ENCODE data around the gene CPSF3.

The CPSF3 gene

DNA sequence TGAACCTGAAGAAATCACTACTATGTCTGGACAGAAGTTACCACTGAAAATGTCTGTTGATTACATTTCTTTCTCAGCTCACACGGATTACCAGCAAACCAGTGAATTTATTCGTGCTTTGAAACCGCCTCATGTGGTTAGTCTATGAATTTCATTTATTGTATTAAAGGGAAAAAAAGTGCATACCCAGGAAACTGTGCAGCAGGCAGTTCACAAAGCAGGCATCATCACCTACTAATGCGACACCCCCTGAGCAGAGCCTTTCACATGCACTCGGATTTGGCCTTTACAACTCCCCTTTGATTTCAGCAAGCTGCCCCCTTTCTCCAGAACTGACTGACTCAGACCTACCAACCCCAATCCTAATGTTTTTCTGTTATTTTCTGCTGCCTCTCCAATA lies 20.1 kb downstream of the CPSF3 start:
- TF ChIP-seq, protein P1, sequence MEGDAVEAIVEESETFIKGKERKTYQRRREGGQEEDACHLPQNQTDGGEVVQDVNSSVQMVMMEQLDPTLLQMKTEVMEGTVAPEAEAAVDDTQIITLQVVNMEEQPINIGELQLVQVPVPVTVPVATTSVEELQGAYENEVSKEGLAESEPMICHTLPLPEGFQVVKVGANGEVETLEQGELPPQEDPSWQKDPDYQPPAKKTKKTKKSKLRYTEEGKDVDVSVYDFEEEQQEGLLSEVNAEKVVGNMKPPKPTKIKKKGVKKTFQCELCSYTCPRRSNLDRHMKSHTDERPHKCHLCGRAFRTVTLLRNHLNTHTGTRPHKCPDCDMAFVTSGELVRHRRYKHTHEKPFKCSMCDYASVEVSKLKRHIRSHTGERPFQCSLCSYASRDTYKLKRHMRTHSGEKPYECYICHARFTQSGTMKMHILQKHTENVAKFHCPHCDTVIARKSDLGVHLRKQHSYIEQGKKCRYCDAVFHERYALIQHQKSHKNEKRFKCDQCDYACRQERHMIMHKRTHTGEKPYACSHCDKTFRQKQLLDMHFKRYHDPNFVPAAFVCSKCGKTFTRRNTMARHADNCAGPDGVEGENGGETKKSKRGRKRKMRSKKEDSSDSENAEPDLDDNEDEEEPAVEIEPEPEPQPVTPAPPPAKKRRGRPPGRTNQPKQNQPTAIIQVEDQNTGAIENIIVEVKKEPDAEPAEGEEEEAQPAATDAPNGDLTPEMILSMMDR (IDR thresholded peaks at IDR 0.05), result no peak

- TF ChIP-seq, protein P1 (IDR thresholded peaks at IDR 0.05), result no peak
Observed at GRCh38 chr2:9445089-9445488, 21.6 kb downstream of the CPSF3 start.

- TF ChIP-seq, protein P1 (IDR thresholded peaks at IDR 0.05), result no peak
Observed at GRCh38 chr2:9451231-9451630, 27.8 kb downstream of the CPSF3 start.

DNA sequence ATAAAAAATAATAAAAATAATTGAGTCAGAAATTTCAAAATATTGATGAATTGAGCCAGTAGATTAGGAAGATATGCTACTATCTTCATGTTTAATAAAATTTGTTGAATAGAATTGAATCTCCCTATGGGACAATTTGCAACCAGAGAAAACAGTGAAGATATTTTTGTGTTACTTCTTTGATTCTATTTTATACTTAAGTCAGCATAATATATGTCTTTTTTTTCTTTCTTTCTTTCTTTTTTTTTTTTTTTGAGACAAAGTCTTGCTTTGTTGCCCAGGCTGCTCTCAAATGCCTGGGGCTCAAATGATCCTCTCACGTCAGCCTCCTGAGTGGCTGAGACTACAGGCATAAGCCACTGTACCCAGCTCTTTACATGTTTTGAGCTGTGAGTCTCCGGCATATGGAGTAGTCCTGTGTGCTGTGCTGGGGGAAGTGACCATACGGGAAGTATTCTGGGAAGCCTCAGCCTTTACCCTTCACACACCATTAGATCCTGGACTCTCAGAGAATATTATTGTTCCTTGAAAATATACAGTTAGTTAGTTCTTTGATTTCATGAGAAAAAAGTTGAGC lies 37.1 kb downstream of the CPSF3 start:
- TF ChIP-seq, protein P1 (IDR thresholded peaks at IDR 0.05), result no peak

DNA sequence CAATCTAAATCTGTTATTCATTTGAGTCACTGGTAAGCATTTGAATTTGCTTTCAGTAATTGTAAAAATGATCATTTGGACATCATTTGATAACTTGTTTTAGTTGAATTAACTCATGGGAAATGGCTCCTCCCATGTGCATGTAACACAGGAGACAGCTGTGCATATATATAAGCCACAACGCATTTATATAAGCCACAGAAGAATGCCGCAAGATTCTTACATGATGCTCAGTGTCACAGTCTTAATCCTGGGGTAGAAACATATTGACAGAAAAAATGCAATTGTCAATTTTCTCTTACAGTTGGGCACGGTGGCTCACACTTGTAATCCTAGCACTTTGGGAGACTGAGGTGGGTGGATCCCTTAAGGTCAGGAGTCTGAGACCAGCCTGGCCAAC lies 37.6 kb downstream of the CPSF3 start:
- TF ChIP-seq, protein P1 (IDR thresholded peaks at IDR 0.05), result no peak

- TF ChIP-seq, protein P1 (IDR thresholded peaks at IDR 0.05), result no peak
Observed at GRCh38 chr2:9462313-9462712, 38.9 kb downstream of the CPSF3 start.

DNA sequence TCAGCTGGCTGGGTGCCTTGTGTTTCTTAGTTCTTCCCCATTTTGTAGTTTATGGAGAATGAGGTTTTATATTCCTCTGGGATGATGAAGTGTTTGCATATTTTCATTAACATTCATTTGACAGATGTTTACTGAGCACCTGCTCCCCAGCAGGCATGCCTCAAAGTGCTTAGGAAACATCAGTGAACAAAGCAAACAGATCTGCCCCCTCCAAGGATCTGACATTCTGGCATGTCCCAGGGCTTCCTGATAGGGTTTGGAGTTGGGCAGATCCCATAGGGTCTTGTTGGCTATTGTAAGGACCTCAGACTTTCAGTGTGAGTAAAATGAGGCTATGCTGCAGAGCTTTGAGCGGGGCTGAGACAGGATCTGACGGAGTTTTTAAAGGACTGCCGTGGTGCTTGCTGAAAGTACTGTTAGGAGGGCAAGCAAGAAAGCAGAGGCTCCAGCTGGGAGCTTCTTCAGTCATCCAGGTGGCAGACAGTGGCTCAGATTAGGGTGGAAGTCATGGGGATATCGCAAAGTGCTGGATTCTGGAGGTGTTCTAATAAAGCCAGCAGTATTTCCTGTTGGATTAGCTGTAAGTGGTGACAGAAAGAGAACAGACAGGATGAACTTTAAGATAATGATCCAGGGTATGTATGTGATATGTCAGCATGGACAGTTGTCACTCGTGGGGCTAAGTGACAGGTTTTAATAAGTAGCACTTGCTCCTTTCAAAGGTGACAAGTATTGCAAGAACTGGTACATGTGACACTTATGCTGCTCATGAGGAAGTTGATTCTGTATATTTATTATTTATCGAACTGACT lies 39.6 kb downstream of the CPSF3 start:
- TF ChIP-seq, protein P1 (IDR thresholded peaks at IDR 0.05), result no peak

All from LNCAP (cell line).